GM10248 (cell line): Measurements from ENCODE around the gene ACVRL1.
A peak's percentile ranks its signal among the peaks of the same experiment; 100 is the strongest.

Experiments used
- CTCF ChIA-PET: fragments of 300-600 bp; sonication (Branson Sonifier 250); formaldehyde crosslinking; extraction: SDS; loops from one replicate; lab custom pipeline; 2021; ENCODE audit warnings: antibody characterized with exemption; lab: Yijun Ruan, JAX
- POLR2A ChIA-PET: fragments of 350-650 bp; sonication (Branson Sonifier 250); formaldehyde crosslinking; extraction: SDS; loops from one replicate; lab custom pipeline; 2020; ENCODE audit warnings: antibody characterized with exemption; lab: Yijun Ruan, JAX
- DNase-seq: peaks from one replicate; pipeline ENCODE4 v3.0.0; 2012; ENCODE audit errors: extremely low spot score
- TF ChIP-seq, protein P1 (sequence below): IDR thresholded peaks from 2 replicates; pipeline ENCODE4 v1.5.1; 2012; ENCODE audit warnings: mild to moderate bottlenecking, low read depth; ENCODE audit errors: extremely low read depth, missing control alignments, control extremely low read depth

The ACVRL1 gene

GRCh38 chr12:51921017-51921725 is 13.9 kb downstream of the ACVRL1 start:
- CTCF ChIA-PET = interaction anchor here (0.6 to 4.1 kb wide), 4 partner anchors 8 to 104 kb away, joined by 3 to 42 read pairs (median 14); no protein-coding TSS in a partner anchor
- TF ChIP-seq, protein P1, sequence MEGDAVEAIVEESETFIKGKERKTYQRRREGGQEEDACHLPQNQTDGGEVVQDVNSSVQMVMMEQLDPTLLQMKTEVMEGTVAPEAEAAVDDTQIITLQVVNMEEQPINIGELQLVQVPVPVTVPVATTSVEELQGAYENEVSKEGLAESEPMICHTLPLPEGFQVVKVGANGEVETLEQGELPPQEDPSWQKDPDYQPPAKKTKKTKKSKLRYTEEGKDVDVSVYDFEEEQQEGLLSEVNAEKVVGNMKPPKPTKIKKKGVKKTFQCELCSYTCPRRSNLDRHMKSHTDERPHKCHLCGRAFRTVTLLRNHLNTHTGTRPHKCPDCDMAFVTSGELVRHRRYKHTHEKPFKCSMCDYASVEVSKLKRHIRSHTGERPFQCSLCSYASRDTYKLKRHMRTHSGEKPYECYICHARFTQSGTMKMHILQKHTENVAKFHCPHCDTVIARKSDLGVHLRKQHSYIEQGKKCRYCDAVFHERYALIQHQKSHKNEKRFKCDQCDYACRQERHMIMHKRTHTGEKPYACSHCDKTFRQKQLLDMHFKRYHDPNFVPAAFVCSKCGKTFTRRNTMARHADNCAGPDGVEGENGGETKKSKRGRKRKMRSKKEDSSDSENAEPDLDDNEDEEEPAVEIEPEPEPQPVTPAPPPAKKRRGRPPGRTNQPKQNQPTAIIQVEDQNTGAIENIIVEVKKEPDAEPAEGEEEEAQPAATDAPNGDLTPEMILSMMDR = no peak
- no peak for DNase-seq
- POLR2A ChIA-PET = no interaction called here

DNA sequence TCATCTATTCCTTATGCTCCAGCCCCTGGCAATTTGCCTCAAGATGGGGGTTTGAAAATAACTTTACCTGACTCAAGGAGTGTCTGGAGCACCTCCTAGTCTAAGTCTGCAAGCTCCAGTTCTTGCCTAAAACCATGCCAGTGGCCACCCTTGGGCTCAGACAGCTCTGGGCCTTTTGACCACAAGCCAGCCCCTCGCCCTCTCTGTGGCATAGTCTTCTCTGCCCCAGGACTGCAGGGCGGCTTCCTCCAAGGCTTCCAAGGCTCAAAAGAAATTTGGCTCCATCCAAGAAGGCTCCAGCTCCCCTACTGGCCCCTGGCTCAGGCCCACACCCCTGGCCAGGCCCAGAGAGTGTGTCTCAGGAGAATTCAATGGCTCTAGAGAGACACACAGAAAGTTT is 14.8 kb downstream of the ACVRL1 start:
- no peak for DNase-seq
- TF ChIP-seq, protein P1 = no peak
- ChIA-PET CTCF (interaction anchor here (0.7 to 4.1 kb wide), 13 partner anchors 9 to 391 kb away, joined by 3 to 42 read pairs (median 6); partner anchors contain the start of gene ACVRL1), POLR2A (no interaction called here)

DNA sequence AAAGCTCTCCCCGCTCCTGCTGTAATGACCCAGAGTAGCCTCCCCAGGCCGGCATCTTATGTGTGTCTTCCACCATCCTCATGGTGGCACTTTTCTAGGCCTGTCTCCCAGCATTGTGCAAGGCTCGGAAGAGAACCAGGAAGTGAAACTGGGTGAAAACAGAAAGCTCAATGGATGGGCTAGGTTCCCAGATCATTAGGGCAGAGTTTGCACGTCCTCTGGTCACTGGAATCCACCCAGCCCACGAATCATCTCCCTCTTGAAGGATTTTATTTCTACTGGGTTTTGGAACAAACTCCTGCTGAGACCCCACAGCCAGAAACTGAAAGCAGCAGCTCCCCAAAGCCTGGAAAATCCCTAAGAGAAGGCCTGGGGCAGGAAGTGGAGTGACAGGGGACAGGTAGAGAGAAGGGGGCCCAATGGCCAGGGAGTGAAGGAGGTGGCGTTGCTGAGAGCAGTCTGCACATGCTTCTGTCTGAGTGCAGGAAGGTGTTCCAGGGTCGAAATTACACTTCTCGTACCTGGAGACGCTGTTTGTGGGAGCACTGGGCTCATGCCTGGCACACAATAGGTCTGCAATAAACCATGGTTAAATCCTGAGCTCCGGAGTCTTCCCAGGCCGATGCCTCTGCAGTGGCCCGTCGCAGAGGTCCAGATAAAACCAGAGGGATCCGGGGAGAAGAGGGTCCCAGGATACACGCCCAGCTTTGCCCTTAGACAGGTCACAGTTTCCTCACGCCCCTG is 15.6 kb downstream of the ACVRL1 start:
- POLR2A ChIA-PET = no interaction called here
- TF ChIP-seq, protein P1 = no peak
- CTCF ChIA-PET = interaction anchor here (0.7 to 4.1 kb wide), 13 partner anchors 10 to 391 kb away, joined by 3 to 42 read pairs (median 6); partner anchors contain the start of gene ACVRL1
- DNase-seq = no peak

GRCh38 chr12:51923506-51924365 is 16.4 kb downstream of the ACVRL1 start:
- ChIA-PET POLR2A (no interaction called here), CTCF (interaction anchor here (1.0 to 4.1 kb wide), 12 partner anchors 11 to 131 kb away, joined by 3 to 42 read pairs (median 6); partner anchors contain the start of gene ACVRL1)
- TF ChIP-seq, protein P1 = peak; percentile 91
- peak; percentile 72 for DNase-seq

DNA sequence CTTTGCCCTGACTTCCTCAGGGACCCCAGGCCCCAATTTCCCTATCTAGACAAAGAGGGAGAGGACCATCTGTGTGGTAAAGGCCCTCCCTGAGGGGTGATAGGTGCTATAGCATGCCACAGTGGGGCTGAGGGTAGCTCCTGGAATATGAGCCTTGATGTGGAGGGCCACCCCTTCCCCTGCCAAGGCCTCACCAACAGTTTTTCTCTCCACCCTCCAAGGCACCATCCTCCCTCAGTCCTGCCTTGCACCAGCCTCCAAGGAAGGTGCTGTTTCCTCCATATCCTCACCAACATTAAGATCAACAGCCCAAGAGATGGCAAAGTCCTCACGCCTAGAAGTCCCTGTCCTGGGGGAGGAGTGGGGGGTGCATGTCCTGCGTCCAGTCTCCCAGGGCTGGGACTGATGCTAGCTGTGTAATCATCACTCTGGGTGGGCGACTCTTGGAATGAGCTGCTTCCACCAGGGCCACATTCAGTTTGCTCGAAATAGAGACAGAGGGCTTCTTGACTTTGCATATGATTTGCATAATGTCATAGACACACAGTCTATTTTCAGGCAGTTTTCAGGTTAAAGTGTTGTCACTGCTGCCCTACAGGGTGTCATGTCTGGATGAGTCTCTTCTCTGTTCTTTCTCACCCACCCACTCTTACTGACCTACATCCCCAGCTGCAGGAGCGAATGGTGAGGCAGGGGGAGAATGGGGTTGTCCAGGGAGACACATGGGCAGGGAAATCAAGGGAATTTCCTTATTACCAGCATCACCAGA is 17.4 kb downstream of the ACVRL1 start:
- ChIA-PET CTCF (interaction anchor here (1.0 to 4.1 kb wide), 7 partner anchors 11 to 132 kb away, joined by 3 to 42 read pairs (median 4); no protein-coding TSS in a partner anchor), POLR2A (no interaction called here)
- TF ChIP-seq, protein P1 = no peak
- DNase-seq = peak; percentile 53
